NOMO-1 treated with DMSO at 0.1 percent for 48 hours (cell line): ENCODE measurements around the gene MCRIP2.

Source experiments
- DNase-seq: peaks from one replicate; lab custom pipeline; 2025; ENCODE audit not compliant: unreplicated experiment; lab: John Stamatoyannopoulos, UW

The MCRIP2 gene

GRCh38 chr16:647173-647902 lies 5.7 kb downstream of the MCRIP2 start:
- DNase-seq = no peak

DNA sequence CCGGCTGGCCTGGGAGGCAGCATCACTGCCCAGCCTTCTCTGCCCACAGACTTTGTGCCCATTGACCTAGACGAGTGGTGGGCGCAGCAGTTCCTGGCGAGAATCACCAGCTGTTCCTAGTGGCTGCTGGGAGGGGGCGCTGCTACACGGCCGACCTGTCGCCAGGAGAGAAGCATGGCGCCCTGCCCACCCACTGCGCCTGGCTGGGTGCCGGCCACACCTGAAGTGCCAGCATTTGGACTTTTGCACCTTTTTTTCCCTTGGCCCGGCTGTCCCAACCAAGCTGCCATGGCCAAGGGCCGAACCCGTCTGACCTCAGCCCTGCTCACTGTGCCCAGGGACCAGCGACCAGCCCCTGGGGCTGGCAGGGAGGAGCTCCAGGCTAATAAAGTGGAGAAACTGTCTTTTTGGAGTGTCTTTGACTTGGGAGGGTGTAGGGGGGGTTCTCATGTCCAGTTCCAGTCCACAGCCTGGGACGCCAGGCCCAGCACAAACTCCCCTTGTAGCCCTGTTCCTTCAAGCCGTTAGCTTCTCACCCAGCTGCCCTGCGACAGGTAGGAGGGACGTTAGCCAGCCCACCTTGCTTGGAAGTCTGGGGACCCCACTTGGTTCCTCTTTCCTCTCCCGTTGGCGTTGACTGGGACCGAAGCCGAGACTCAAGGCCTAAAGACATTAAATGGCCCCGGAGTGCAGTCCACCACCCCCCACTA lies 6.6 kb downstream of the MCRIP2 start:
- DNase-seq = peak; percentile 38

DNA sequence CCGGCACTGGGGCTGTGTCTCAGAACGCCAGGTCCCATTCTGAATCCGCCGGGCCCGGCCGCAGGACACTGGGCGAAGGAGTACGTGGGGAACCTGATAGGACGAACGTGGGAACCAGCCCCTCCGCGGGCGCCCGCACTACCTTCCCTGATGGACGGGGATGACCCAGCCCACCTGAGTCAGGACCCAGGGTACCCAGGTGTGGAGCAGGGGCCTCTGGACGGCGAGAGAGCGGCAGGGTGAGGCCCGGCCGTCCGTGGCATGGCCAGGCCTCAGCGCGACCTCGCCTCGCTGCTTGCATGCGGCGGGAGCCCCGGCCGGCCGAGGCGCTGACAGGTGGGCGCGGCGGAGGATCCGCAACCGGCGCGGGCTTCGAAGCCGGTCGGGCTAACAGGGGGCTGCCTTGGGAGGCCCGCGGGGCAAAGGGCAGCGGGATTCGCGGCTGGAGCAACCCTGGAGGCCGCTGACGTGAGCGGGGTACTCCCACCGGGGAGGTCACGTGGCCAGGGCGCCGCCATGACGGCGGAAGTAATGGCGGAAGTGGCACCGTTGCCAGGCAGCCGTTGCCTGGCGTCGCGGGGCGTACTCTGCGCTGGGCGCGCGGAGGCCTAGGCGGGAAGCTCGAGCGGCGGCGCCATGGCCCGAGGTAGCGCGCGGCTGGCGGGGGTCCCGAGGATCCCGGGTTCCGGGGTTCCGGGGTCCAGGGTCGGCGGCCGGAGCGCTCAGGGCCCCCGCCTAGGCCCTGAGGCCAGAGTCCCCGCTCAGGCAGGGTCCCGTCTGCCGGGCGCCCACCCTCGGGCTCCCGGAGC lies 7.4 kb downstream of the MCRIP2 start, which contains the start of gene WDR90:
Gene WDR90 (plus strand): TSS at position 585 of the 809 bp plus-strand sequence. CDS start 52 bp downstream, at position 637.
- peak; percentile 90 for DNase-seq

- DNase-seq = peak; percentile 10
Observed at GRCh38 chr16:649631-650030, 8.0 kb downstream of the MCRIP2 start.

- DNase-seq = no peak
Observed at GRCh38 chr16:651844-652243, 10.2 kb downstream of the MCRIP2 start.

- no peak for DNase-seq
Observed at GRCh38 chr16:652454-653305, 11.1 kb downstream of the MCRIP2 start.

- DNase-seq = no peak
Observed at GRCh38 chr16:654034-654433, 12.4 kb downstream of the MCRIP2 start.

- no peak for DNase-seq
Observed at GRCh38 chr16:657487-657886, 15.9 kb downstream of the MCRIP2 start.

- DNase-seq = no peak
Observed at GRCh38 chr16:658679-659571, 17.3 kb downstream of the MCRIP2 start.

- DNase-seq = no peak
Observed at GRCh38 chr16:659618-660017, 18.0 kb downstream of the MCRIP2 start.

DNA sequence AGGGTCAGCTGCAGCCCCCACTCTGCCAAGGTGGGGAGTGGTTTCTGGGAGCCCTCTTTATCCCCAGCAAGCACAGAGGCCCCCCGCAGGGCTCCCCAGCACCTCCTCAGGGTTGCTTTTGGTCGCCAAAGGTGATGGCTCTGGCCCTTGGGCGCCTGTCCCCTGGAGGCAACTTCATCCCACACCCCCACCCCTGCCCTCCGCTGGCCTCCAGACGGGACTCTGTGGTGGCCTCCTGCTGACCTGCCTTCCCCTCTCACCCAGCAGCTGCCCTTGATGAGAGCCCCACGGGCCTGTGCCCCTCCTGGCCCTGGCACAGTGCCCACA lies 18.5 kb downstream of the MCRIP2 start:
- DNase-seq = no peak

DNA sequence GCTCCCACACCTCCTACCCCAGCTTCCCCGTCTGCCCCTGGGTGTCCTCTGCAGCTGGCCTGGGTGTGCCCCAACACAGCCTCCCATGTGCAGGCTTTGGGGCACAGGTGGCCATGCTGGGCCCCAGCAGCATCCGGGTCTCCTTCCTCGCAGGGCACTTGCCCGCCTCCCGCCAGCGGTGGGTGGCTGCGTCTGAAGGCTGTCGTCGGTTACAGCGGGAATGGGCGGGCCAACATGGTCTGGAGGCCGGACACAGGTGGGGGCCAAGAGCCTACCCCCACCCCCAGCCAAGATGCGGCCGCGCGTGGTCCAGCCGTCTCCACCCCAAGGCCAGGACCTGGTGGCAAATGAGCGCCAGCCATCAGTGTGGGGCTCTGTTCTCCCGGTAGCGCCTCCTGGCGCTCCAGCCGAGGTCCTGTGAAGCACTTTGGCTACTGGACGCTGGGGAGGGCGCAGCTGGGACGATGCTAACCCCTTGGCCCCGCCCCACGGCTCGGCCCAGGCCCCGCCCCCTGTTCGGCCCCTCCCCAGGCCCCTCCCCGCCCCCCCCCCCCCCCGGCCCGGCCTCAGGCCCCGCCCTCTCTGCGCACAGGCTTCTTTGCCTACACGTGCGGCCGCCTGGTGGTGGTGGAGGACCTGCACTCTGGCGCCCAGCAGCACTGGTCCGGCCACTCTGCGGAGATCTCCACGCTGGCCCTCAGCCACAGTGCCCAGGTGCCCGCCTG lies 19.0 kb downstream of the MCRIP2 start:
- DNase-seq = peak; percentile 84

GRCh38 chr16:661184-661821 lies 19.7 kb downstream of the MCRIP2 start:
- DNase-seq = no peak

GRCh38 chr16:662095-662494 lies 20.5 kb downstream of the MCRIP2 start:
- DNase-seq = no peak

DNA sequence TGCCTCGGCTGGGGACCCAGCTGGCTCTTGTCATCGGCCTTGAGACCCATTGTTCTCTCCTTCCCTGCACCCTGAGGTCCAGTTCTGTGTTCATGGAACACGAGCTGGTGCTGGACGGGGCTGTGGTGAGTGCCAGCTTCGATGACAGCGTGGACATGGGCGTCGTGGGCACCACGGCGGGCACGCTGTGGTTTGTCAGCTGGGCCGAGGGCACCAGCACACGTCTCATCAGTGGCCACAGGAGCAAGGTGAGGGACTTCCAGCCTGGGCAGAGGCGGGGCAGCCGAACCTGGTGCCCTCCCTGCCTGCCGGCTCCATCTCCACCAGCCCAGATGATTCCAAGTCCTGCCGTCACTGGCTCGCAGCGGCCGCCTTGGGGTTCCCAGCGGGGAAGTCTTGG lies 21.0 kb downstream of the MCRIP2 start:
- DNase-seq = no peak

GRCh38 chr16:666572-666971 lies 24.9 kb downstream of the MCRIP2 start:
- no peak for DNase-seq

DNA sequence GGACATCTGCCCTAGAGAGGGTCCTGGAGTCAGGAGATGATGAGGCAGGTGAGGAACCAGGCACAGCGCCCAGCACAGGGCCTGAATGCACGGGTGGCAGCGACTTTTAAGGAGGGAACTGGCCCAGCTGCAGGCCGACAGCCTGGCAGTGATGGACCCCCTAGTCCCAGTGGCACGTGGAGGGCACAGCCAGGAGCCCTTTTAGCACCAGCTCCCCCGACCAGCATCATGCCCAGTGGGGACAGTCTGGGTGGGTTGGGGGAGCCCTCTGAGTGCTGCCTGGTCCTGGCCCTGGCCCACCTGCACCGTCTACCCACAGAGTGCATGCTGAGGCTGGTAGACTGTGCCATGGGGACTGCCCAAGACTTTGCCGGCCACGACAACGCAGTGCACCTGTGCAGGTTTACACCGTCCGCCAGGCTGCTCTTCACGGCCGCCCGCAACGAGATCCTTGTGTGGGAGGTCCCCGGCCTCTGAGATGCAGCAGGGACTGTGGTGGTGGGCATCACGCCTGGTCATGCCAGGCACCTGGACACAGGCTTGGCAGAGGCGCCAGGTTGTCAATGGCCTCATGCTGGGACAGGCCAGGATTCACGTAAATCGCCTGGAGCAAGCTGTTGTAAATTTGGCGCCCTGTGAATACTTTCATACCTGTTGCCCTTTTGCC lies 25.6 kb downstream of the MCRIP2 start:
- DNase-seq = no peak
